ENCODE measurements around the gene WDR1.

Gene WDR1

DNA sequence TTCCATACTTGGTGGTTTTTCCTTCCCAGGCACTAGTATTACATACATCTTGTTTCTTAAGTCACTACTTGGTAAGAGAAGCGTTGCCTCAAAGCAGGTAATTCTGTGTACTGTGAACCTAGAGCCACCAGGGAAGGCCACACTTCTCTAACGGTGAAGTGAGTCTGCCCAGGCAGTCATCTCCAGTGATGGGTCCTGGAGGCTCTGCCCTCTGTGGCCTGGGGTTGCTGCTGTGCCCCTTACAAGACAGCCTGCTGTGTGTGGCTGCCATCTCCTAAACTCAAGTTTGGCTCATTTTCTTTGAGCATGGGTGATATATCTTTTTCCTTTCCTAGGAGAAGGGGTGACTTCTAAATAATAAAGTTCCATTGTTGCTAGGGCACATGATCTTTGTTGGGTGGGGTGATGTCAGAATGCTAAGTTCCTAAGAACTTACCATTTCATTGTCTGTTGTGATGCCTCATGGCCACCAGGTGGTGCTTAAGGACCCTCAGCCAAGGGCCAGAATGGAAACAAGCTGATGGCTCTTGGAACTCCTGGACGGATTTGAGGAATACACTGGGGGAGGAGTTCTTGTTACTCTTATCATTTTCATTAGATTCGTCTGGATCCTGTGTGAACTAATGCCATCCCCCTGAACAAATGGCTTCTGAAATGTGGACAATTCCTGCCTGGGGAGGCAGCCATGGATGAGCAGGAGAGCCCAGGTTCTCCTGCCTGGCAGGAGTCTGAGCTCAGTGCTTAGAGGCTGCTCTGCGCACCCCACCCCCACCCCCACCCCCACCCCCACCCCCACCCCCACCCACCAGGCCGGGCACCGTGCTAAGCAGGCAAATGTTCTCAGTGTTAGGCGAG, 41.1 kb upstream of the WDR1 start:
- Histone ChIP-seq H3K4me1 (ENCODE audit: control insufficient read depth, insufficient read depth, low read length) (peaks cover 4% of the 10 kb centered on the region; the same call in 1 of the 2 replicates), H3K9ac (ENCODE audit: low read depth, low read length) (no peak overlapping the region), H3K9me3 (ENCODE audit: control insufficient read depth, insufficient read depth, low read length) (no peaks in the 10 kb centered on the region), H3K27ac (ENCODE audit: low read depth, low read length) (no peak overlapping the region), H3K4me3 (ENCODE audit: low read depth, low read length) (no peak overlapping the region), H3K27me3 (ENCODE audit: control insufficient read depth, insufficient read depth, low read length) (peaks cover 3% of the 10 kb centered on the region; the same call in 1 of the 2 replicates), H3K36me3 (ENCODE audit: control insufficient read depth, insufficient read depth, low read length) (no peaks in the 10 kb centered on the region)

DNA sequence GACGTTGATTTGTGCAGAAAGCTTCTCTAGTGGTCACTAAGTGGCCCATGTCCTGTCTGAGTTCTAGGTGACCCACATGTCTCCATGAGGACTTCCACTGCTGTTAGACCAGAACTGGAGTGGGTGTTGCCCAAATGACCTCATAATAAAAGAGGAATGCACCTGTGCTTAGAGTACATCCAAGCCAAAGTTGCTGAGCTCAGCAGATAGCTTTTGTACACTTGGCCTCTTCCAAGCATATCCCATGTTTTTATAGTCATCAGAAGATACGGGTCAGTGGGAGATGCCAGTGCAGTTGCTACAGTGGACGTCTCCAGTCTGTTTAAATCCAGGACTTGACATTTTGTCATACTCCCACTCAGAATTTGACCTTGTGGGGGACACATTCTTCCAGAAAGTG, 37.6 kb upstream of the WDR1 start:
- H3K27ac ChIP-seq (ENCODE audit: low read depth, low read length) = no peak overlapping the region
- H3K36me3 ChIP-seq (ENCODE audit: control insufficient read depth, insufficient read depth, low read length) = no peaks in the 10 kb centered on the region
- no peaks in the 10 kb centered on the region for H3K9me3 ChIP-seq (ENCODE audit: control insufficient read depth, insufficient read depth, low read length)
- H3K27me3 ChIP-seq (ENCODE audit: control insufficient read depth, insufficient read depth, low read length) = peaks cover 3% of the 10 kb centered on the region; the same call in 1 of the 2 replicates
- no peak overlapping the region for H3K4me3 ChIP-seq (ENCODE audit: low read depth, low read length)
- peaks cover 4% of the 10 kb centered on the region; the same call in 1 of the 2 replicates for H3K4me1 ChIP-seq (ENCODE audit: control insufficient read depth, insufficient read depth, low read length)
- no peak overlapping the region for H3K9ac ChIP-seq (ENCODE audit: low read depth, low read length)

DNA sequence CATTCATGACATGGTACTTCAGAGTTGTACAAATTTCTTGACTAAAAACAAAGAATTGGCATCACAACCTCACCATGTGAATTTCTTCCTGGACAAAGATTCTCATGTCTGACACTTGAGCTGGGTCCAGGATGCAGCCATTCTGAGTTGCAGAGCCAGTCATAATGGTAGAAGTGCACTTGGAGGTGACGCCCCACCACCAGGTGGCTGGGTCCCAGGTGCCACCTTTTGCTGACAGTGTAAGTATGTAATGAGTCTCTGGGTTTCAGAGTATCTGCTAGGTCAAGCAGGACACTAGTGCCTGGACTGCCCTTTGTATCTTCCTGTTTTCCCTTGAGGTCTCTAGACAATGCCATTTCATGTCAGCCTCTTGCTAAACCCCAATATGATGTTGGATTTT, 36.6 kb upstream of the WDR1 start:
- Histone ChIP-seq H3K36me3 (ENCODE audit: control insufficient read depth, insufficient read depth, low read length) (no peaks in the 10 kb centered on the region), H3K4me3 (ENCODE audit: low read depth, low read length) (no peak overlapping the region), H3K27ac (ENCODE audit: low read depth, low read length) (no peak overlapping the region), H3K9ac (ENCODE audit: low read depth, low read length) (no peak overlapping the region), H3K27me3 (ENCODE audit: control insufficient read depth, insufficient read depth, low read length) (peaks cover 3% of the 10 kb centered on the region; the same call in 1 of the 2 replicates), H3K9me3 (ENCODE audit: control insufficient read depth, insufficient read depth, low read length) (no peaks in the 10 kb centered on the region), H3K4me1 (ENCODE audit: control insufficient read depth, insufficient read depth, low read length) (peaks cover 4% of the 10 kb centered on the region; the same call in 1 of the 2 replicates)

DNA sequence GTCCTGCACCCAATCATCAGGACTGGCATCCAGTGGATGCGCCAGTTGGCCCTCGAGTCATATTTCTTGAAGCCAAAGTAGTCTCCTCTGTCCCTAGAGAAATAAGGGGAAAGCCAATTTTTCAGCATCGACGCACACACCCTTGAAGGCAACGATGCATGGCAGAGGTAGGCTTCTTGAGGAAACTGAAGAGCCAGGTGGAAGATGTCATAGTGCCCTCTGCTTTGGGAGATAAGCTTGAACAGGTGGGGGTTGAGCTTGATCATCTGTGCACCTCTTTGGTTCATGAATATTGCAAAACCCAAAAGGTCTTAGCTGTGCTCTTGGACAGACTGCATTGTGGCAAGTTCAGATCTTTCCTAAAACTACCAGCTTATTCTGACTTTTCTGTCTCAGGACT, 34.6 kb upstream of the WDR1 start:
- H3K9me3 ChIP-seq (ENCODE audit: control insufficient read depth, insufficient read depth, low read length) = no peaks in the 10 kb centered on the region
- H3K4me1 ChIP-seq (ENCODE audit: control insufficient read depth, insufficient read depth, low read length) = no peaks in the 10 kb centered on the region
- no peak overlapping the region for H3K9ac ChIP-seq (ENCODE audit: low read depth, low read length)
- H3K27me3 ChIP-seq (ENCODE audit: control insufficient read depth, insufficient read depth, low read length) = peaks cover 3% of the 10 kb centered on the region; the same call in 1 of the 2 replicates
- no peak overlapping the region for H3K4me3 ChIP-seq (ENCODE audit: low read depth, low read length)
- H3K36me3 ChIP-seq (ENCODE audit: control insufficient read depth, insufficient read depth, low read length) = no peaks in the 10 kb centered on the region
- H3K27ac ChIP-seq (ENCODE audit: low read depth, low read length) = no peak overlapping the region

DNA sequence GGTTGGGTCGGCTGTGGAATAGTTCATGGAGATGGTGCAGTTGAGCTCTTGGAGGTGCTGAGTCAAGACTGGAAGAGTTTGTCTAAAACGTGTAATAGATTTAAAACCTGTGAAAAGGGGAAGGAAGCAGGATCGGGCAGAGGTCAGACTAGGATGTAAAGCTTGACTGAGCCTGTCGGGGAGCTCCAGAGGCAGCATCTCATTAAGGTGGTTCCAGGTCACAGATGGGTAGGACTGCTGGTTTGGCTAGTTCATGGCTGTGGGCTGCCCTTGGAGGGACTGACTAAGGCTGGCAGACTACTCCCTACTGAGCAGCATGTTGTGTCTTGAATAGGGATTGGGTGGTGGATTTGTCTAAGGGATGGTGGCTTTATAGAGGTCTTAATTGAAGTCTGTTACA, 28.4 kb upstream of the WDR1 start:
- no peak overlapping the region for H3K27ac ChIP-seq (ENCODE audit: low read depth, low read length)
- no peak overlapping the region for H3K9ac ChIP-seq (ENCODE audit: low read depth, low read length)
- no peaks in the 10 kb centered on the region for H3K9me3 ChIP-seq (ENCODE audit: control insufficient read depth, insufficient read depth, low read length)
- H3K4me1 ChIP-seq (ENCODE audit: control insufficient read depth, insufficient read depth, low read length) = no peaks in the 10 kb centered on the region
- H3K36me3 ChIP-seq (ENCODE audit: control insufficient read depth, insufficient read depth, low read length) = no peaks in the 10 kb centered on the region
- H3K27me3 ChIP-seq (ENCODE audit: control insufficient read depth, insufficient read depth, low read length) = no peaks in the 10 kb centered on the region
- H3K4me3 ChIP-seq (ENCODE audit: low read depth, low read length) = no peak overlapping the region

DNA sequence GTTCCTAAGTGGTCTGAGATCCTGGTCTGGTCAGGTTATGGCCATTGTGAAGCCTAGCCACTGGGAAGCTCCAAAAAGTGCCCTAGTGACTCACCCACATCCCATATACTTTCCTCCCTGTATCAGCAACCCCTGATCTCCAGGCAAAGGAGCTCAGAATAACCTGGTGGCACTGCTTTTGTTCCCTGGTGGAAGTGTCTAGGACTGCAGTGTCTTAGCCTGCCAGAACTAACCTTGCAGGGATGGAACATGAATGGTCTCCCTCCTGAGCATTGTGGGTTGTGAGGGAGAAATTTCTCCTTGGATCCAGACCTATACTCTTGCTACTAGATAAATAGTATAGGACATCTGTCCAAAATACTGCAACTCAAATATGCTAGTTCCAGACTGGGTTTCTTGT, 27.9 kb upstream of the WDR1 start:
- Histone ChIP-seq H3K9ac (ENCODE audit: low read depth, low read length) (no peak overlapping the region), H3K4me3 (ENCODE audit: low read depth, low read length) (no peak overlapping the region), H3K4me1 (ENCODE audit: control insufficient read depth, insufficient read depth, low read length) (no peaks in the 10 kb centered on the region), H3K36me3 (ENCODE audit: control insufficient read depth, insufficient read depth, low read length) (no peaks in the 10 kb centered on the region), H3K9me3 (ENCODE audit: control insufficient read depth, insufficient read depth, low read length) (no peaks in the 10 kb centered on the region), H3K27me3 (ENCODE audit: control insufficient read depth, insufficient read depth, low read length) (no peaks in the 10 kb centered on the region), H3K27ac (ENCODE audit: low read depth, low read length) (no peak overlapping the region)

DNA sequence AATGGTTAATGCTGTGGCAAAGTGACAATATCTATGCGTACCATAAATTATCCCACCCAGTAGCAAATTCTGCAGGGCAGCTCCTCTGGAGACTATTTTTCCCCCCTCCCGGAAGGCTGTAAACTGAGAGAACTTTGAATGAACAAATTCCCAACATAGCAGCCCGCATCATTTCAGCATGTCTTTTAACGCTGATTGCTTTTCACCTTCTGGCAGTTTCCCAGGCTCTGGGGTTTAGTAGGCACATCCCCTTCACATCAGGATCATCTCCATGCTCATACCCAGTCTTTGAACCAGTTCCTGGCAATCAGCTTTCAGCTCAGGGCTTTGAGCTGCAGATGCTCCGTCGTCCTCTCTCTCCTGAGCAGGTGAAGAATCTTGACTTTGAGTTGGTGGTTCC, 26.6 kb upstream of the WDR1 start:
- Histone ChIP-seq H3K36me3 (ENCODE audit: control insufficient read depth, insufficient read depth, low read length) (no peaks in the 10 kb centered on the region), H3K4me3 (ENCODE audit: low read depth, low read length) (no peak overlapping the region), H3K9ac (ENCODE audit: low read depth, low read length) (no peak overlapping the region), H3K9me3 (ENCODE audit: control insufficient read depth, insufficient read depth, low read length) (no peaks in the 10 kb centered on the region), H3K4me1 (ENCODE audit: control insufficient read depth, insufficient read depth, low read length) (no peaks in the 10 kb centered on the region), H3K27ac (ENCODE audit: low read depth, low read length) (no peak overlapping the region), H3K27me3 (ENCODE audit: control insufficient read depth, insufficient read depth, low read length) (no peaks in the 10 kb centered on the region)

DNA sequence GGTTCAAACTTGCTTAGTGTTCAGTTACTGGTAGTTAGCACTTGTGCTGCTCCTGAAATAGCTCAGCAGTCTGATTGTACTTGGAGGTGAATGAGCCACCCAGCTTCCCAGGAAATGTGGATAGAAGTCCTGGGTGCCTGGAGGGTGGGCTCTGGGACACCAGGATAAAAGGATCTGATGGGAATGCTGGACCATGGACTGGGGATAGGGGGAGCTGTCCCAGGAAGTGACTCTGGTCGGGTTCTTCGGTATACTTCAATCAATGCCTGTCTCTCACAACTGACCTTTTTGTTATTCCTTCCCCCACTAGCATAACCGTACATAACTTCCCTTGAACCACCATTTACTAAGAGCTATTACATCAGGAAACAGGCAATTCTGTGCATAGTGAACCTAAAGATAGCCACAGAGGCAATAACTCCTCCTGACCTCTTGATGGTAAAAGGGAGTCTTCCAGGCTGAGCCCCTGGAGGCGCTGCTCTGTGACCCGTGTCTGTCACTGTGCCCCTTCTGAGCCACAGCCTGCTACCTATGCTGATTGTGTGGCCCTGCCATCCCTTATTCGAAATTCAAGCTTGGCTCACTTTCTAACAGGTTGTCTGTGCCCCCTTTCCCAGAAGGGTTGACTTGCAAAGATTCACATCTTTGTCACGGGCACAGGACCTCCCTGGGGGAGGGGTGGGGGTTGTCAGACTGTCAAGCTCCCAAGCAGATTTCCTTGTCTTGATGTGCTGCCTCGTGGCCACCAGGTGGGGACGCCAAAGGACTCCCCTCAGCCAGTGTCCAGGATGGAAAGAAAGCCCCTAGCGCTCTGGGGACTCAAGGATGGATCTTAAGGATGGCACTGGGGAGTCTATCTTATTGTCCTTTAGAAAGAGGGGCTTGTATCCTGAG, 24.5 kb upstream of the WDR1 start:
- H3K27me3 ChIP-seq (ENCODE audit: control insufficient read depth, insufficient read depth, low read length) = no peaks in the 10 kb centered on the region

DNA sequence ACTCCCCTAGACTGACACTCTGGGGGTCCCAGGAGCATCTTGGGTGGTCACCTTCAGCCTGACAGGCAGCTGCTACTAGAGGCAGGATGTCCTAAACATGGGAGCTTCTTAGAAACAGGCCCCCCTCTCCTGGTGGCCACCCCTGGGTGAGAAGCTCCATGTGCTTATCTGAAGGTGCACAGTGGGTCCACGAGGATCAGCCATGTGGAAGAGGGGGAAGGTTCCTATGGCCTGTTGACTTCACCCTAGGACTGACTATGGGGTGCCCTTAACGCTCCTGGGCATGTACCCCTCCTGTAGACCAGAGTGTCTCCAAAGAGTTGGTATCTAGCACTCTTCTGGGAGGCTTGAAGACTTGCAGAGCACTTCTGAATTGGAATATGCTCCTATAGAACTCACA, 22.9 kb upstream of the WDR1 start:
- H3K4me1 ChIP-seq (ENCODE audit: control insufficient read depth, insufficient read depth, low read length) = no peaks in the 10 kb centered on the region
- H3K9me3 ChIP-seq (ENCODE audit: control insufficient read depth, insufficient read depth, low read length) = no peaks in the 10 kb centered on the region
- no peak overlapping the region for H3K27ac ChIP-seq (ENCODE audit: low read depth, low read length)
- H3K9ac ChIP-seq (ENCODE audit: low read depth, low read length) = no peak overlapping the region
- no peak overlapping the region for H3K4me3 ChIP-seq (ENCODE audit: low read depth, low read length)
- no peaks in the 10 kb centered on the region for H3K36me3 ChIP-seq (ENCODE audit: control insufficient read depth, insufficient read depth, low read length)
- no peaks in the 10 kb centered on the region for H3K27me3 ChIP-seq (ENCODE audit: control insufficient read depth, insufficient read depth, low read length)

More for the DNA sequence above, 24.5 kb upstream of the WDR1 start:
- Histone ChIP-seq H3K4me3 (ENCODE audit: low read depth, low read length) (no peak overlapping the region), H3K4me1 (ENCODE audit: control insufficient read depth, insufficient read depth, low read length) (no peaks in the 10 kb centered on the region), H3K9ac (ENCODE audit: low read depth, low read length) (no peak overlapping the region), H3K27ac (ENCODE audit: low read depth, low read length) (no peak overlapping the region), H3K36me3 (ENCODE audit: control insufficient read depth, insufficient read depth, low read length) (no peaks in the 10 kb centered on the region), H3K9me3 (ENCODE audit: control insufficient read depth, insufficient read depth, low read length) (no peaks in the 10 kb centered on the region)

DNA sequence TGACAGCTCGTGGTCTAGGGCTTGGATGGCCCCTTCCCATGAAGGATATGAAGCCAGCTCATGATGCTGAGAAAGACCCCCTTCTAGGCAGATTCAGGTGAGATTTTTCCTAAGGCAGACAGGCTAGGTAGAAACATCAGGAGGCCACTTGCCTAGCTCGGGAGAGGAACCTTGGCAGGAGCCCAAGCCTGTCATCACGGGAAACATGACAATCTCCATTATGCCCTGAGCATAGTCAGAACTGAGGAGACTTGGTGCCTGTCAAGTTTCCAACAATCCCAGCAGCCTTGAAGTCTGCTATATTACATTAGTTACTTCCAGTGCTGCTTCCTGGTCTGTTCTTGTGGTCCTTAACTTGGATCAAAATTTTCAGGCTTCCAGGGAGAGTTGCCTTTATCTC, 18.7 kb upstream of the WDR1 start:
- Histone ChIP-seq H3K4me1 (ENCODE audit: control insufficient read depth, insufficient read depth, low read length) (no peaks in the 10 kb centered on the region), H3K36me3 (ENCODE audit: control insufficient read depth, insufficient read depth, low read length) (no peaks in the 10 kb centered on the region), H3K27ac (ENCODE audit: low read depth, low read length) (no peak overlapping the region), H3K4me3 (ENCODE audit: low read depth, low read length) (no peak overlapping the region), H3K9ac (ENCODE audit: low read depth, low read length) (no peak overlapping the region), H3K9me3 (ENCODE audit: control insufficient read depth, insufficient read depth, low read length) (no peaks in the 10 kb centered on the region; the same call in 1 of the 2 replicates), H3K27me3 (ENCODE audit: control insufficient read depth, insufficient read depth, low read length) (no peaks in the 10 kb centered on the region)

DNA sequence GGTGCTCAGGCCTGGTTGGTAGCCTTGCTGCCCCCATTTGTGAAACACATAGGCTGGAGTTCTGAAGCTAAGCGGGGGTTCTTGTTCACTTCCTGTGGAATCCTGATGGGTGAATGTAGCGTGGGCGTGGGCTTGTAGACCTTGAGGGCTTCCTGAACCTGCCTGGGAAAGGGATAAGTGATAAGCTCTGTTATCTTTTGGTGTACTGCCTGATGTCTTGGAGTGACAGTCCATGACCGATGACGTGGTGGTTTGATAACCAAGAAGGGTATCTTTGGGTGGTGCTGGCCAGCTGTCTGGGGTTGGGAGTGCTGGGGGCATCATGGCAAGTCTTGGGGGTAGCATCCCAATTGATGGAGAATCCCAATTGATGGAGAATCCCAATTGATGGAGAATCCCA, 17.5 kb upstream of the WDR1 start:
- H3K27me3 ChIP-seq (ENCODE audit: control insufficient read depth, insufficient read depth, low read length) = no peaks in the 10 kb centered on the region
- no peak overlapping the region for H3K9ac ChIP-seq (ENCODE audit: low read depth, low read length)
- H3K36me3 ChIP-seq (ENCODE audit: control insufficient read depth, insufficient read depth, low read length) = no peaks in the 10 kb centered on the region
- no peaks in the 10 kb centered on the region for H3K4me1 ChIP-seq (ENCODE audit: control insufficient read depth, insufficient read depth, low read length)
- H3K27ac ChIP-seq (ENCODE audit: low read depth, low read length) = no peak overlapping the region
- H3K4me3 ChIP-seq (ENCODE audit: low read depth, low read length) = no peak overlapping the region
- H3K9me3 ChIP-seq (ENCODE audit: control insufficient read depth, insufficient read depth, low read length) = no peaks in the 10 kb centered on the region; the same call in 1 of the 2 replicates
